HepG2 (cell line): Measurements from ENCODE around the gene TEAD1.

Experiments used
- GABPA ChIP-seq, 2 experiments: IDR thresholded peaks; 2 replicates each; pipeline ENCODE4 v1.6.1; 2011 to 2016; ENCODE audit warnings: low read depth in 2 of 2, low read length in 1 of 2, missing biosample characterization in 1 of 2, missing genetic modification characterization in 1 of 2
- GTF3A ChIP-seq: sonication (generic); formaldehyde crosslinking; conservative IDR thresholded peaks from 2 replicates; pipeline ENCODE4 v1.4.0; 2020; ENCODE audit warnings: mild to moderate bottlenecking, missing genetic modification reagents
- MATR3 ChIP-seq: sonication (generic); formaldehyde crosslinking; IDR thresholded peaks from 2 replicates; pipeline ENCODE4 v1.4.0; 2020; ENCODE audit warnings: missing genetic modification reagents
- MTA3 ChIP-seq: sonication (generic); formaldehyde crosslinking; IDR thresholded peaks from 2 replicates; pipeline ENCODE4 v1.4.0; 2020; ENCODE audit warnings: missing genetic modification reagents
- MYC ChIP-seq: sonication (generic); formaldehyde crosslinking; IDR thresholded peaks from 2 replicates; pipeline ENCODE4 v1.9.0; 2021; ENCODE audit warnings: missing genetic modification reagents, borderline replicate concordance
- TCF12 ChIP-seq, 2 experiments: fragments of 450-650 bp in 1 of 2; sonication (generic) in 1 of 2; formaldehyde crosslinking in 1 of 2; IDR thresholded peaks; 2 replicates each; pipeline versions ENCODE4 v1.6.1 to v1.8.0; 2017 to 2022; ENCODE audit warnings: antibody characterized with exemption in 1 of 2, mild to moderate bottlenecking in 1 of 2, missing genetic modification reagents in 1 of 2, moderate library complexity in 1 of 2
- ZNF749 ChIP-seq: sonication (generic); formaldehyde crosslinking; IDR thresholded peaks from 2 replicates; pipeline ENCODE4 v1.8.0; 2022; ENCODE audit warnings: mild to moderate bottlenecking, missing genetic modification reagents, moderate library complexity, borderline replicate concordance
- TF ChIP-seq, protein P1 (sequence below): IDR thresholded peaks from 2 replicates; pipeline ENCODE4 v1.6.1; 2012; ENCODE audit warnings: low read depth, low read length, improper control_type of control experiment

DNA sequence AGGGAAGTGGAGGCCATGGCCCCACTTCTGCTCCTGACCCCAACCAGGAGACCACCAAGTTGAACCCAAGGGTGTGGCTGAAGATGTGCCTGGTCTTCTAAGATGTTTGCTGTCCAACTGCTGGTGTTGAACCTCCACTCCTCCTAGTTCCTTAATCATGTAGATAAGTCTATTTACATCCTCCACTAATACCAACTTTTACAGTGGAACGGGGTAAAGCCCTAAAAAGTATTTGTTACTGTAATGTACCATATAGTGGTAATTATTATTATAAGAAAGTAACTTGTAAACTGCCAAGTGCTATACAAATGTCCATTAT, 315.9 kb downstream of the TEAD1 start:
- TF ChIP-seq GABPA (IDR thresholded peaks at IDR 0.05; ENCODE audit: low read depth, low read length) (no peak), GABPA (CRISPR knock-in tag; IDR thresholded peaks at IDR 0.05; ENCODE audit: low read depth) (no peak), ZNF749 (CRISPR knock-in tag) (no peak), TCF12 (IDR thresholded peaks at IDR 0.05) (no peak), TCF12 (CRISPR knock-in tag; IDR thresholded peaks at IDR 0.05) (no peak), GTF3A (CRISPR knock-in tag) (no peak), MTA3 (CRISPR knock-in tag) (no peak), MATR3 (CRISPR knock-in tag) (no peak), MYC (CRISPR knock-in tag) (no peak)
- TF ChIP-seq, protein P1, sequence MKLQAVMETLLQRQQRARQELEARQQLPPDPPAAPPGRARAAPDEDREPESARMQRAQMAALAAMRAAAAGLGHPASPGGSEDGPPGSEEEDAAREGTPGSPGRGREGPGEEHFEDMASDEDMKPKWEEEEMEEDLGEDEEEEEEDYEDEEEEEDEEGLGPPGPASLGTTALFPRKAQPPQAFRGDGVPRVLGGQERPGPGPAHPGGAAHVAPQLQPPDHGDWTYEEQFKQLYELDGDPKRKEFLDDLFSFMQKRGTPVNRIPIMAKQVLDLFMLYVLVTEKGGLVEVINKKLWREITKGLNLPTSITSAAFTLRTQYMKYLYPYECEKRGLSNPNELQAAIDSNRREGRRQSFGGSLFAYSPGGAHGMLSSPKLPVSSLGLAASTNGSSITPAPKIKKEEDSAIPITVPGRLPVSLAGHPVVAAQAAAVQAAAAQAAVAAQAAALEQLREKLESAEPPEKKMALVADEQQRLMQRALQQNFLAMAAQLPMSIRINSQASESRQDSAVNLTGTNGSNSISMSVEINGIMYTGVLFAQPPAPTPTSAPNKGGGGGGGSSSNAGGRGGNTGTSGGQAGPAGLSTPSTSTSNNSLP = no peak
